Tibial artery (tissue), 4 donors: ENCODE measurements around the gene FIGNL2.

Experiments used
- DNase-seq, 2 donors: peaks; one replicate each; pipeline ENCODE4 v3.0.0-alpha.2; 2019
- H3K27ac ChIP-seq, 2 donors: fragments of 200-600 bp; sonication (generic) in 1 of 2; 1 replicate in 1 of 2; 2 replicates in 1 of 2; pipeline ENCODE4 v1.5.1; 2018 to 2019; ENCODE audit warnings: mild to moderate bottlenecking in 1 of 2
- H3K27me3 ChIP-seq, 2 donors: fragments of 200-600 bp; sonication (generic) in 1 of 2; one replicate each; pipeline versions ENCODE4 v1.5.1 to v1.6.0; 2016 to 2019
- H3K36me3 ChIP-seq, 3 donors: fragments of 200-600 bp; sonication (generic) in 2 of 3; one replicate each; pipeline ENCODE4 v1.5.1; 2016 to 2019; ENCODE audit warnings: mild to moderate bottlenecking in 2 of 3
- H3K4me1 ChIP-seq, 4 donors: fragments of 200-600 bp; sonication (generic) in 2 of 4; 1 replicate in 3 of 4; 2 replicates in 1 of 4; pipeline ENCODE4 v1.5.1; 2016 to 2019
- H3K4me3 ChIP-seq, 2 donors: fragments of 200-600 bp; sonication (generic) in 1 of 2; 1 replicate in 1 of 2; 2 replicates in 1 of 2; pipeline ENCODE4 v1.5.1; 2018 to 2019; ENCODE audit warnings: mild to moderate bottlenecking in 2 of 2
- H3K9me3 ChIP-seq, 3 donors: fragments of 200-600 bp; sonication (generic) in 1 of 3; one replicate each; pipeline ENCODE4 v1.5.1; 2016 to 2019
- intact Hi-C: fragments of 100-400 bp; cut with DNase I; formaldehyde crosslinking; loops from one replicate; pipeline ENCODE4 v1.15.0; 2023; ENCODE audit warnings: low total_unique reads
- TF ChIP-seq, protein P1 (sequence below), 2 experiments: fragments of 200-600 bp in 1 of 2; fragments of 450-650 bp in 1 of 2; IDR thresholded peaks; one replicate each; pipeline ENCODE4 v1.5.1; 2017 to 2019; ENCODE audit warnings: antibody characterized with exemption in 2 of 2, mild to moderate bottlenecking in 1 of 2, moderate library complexity in 1 of 2

FIGNL2 gene

DNA sequence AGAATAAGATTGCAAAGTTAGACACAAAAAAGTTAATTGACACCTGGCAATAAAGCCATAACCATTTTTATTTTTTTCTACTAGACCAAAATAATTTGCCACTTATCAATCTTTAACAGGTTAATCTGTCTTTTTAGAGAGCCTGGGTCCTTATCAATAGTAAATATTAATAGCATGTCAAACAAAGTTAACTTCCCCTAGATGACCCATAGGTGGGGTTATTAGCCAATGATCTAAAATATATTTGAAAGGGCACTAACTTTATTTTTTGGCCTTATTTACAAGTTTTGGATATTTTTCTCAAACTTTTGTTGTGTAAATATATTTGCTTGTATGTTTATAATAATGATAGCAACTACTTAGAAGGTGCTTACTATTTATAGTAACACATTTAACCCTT is 43.3 kb upstream of the FIGNL2 start:
- H3K27me3 ChIP-seq: peaks cover 0 to 48% of the 10 kb centered on the region in 2 donors
- no peak overlapping the region for H3K4me3 ChIP-seq
- DNase-seq: no peak
- no peaks in the 10 kb centered on the region for H3K9me3 ChIP-seq
- no peaks in the 10 kb centered on the region for H3K4me1 ChIP-seq
- no peak overlapping the region for H3K27ac ChIP-seq
- intact Hi-C loops: no loop called here
- no peaks in the 10 kb centered on the region for H3K36me3 ChIP-seq
- TF ChIP-seq, protein P1, sequence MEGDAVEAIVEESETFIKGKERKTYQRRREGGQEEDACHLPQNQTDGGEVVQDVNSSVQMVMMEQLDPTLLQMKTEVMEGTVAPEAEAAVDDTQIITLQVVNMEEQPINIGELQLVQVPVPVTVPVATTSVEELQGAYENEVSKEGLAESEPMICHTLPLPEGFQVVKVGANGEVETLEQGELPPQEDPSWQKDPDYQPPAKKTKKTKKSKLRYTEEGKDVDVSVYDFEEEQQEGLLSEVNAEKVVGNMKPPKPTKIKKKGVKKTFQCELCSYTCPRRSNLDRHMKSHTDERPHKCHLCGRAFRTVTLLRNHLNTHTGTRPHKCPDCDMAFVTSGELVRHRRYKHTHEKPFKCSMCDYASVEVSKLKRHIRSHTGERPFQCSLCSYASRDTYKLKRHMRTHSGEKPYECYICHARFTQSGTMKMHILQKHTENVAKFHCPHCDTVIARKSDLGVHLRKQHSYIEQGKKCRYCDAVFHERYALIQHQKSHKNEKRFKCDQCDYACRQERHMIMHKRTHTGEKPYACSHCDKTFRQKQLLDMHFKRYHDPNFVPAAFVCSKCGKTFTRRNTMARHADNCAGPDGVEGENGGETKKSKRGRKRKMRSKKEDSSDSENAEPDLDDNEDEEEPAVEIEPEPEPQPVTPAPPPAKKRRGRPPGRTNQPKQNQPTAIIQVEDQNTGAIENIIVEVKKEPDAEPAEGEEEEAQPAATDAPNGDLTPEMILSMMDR (IDR thresholded peaks at IDR 0.05): peak; percentile 19 to 31

DNA sequence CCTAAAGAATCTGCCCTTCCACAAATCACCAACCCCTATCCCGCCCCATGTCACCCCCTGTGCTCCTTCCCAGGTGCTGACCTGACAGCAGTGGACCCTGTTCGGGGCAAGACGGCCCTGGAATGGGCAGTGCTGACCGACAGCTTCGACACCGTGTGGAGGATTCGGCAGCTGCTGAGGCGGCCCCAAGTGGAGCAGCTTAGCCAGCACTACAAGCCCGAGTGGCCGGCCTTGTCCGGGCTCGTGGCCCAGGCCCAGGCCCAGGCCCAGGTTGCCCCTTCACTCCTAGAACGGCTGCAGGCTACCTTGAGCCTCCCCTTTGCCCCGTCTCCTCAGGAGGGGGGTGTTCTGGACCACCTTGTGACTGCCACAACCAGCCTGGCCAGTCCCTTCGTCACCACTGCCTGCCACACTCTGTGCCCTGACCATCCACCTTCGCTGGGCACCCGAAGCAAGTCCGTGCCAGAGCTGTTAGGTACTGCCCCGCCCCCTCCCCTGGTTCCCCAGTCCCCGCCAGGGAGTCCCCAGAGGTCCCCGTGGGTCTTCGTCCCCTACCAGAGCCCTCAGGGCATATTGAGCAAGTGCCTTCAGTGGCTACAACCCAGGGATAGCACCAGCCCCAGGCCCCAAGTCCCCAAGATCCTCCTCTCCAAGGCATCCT is 42.1 kb upstream of the FIGNL2 start:
- H3K4me3 ChIP-seq: no peak overlapping the region
- H3K27ac ChIP-seq: no peak overlapping the region
- H3K27me3 ChIP-seq: peaks cover 0 to 45% of the 10 kb centered on the region in 2 donors
- TF ChIP-seq, protein P1 (IDR thresholded peaks at IDR 0.05): no peak
- no peaks in the 10 kb centered on the region for H3K9me3 ChIP-seq
- DNase-seq: peak in 1 of 2 donors; percentile 55
- H3K4me1 ChIP-seq: peaks cover 0 to 11% (median 6%) of the 10 kb centered on the region in 4 donors
- intact Hi-C loops: no loop called here
- H3K36me3 ChIP-seq: no peaks in the 10 kb centered on the region

- Histone ChIP-seq H3K9me3 (no peaks in the 10 kb centered on the region), H3K36me3 (no peaks in the 10 kb centered on the region), H3K4me3 (no peak overlapping the region), H3K27me3 (peaks cover 0 to 40% of the 10 kb centered on the region in 2 donors), H3K27ac (no peak overlapping the region), H3K4me1 (peaks cover 0 to 12% (median 6%) of the 10 kb centered on the region in 4 donors)
- intact Hi-C loops: no loop called here
- TF ChIP-seq, protein P1 (IDR thresholded peaks at IDR 0.05): no peak
- DNase-seq: peak in 1 of 2 donors; percentile 51
These were observed 41.6 kb upstream of the FIGNL2 start for GRCh38 chr12:51890133-51890464.

GRCh38 chr12:51889216-51890132 is 41.0 kb upstream of the FIGNL2 start:
- DNase-seq: peak in 1 of 2 donors; percentile 60
- Histone ChIP-seq H3K4me1 (peaks cover 0 to 12% (median 6%) of the 10 kb centered on the region in 4 donors), H3K36me3 (no peaks in the 10 kb centered on the region), H3K9me3 (no peaks in the 10 kb centered on the region), H3K4me3 (no peak overlapping the region), H3K27me3 (peaks cover 0 to 36% of the 10 kb centered on the region in 2 donors), H3K27ac (no peak overlapping the region)
- TF ChIP-seq, protein P1 (IDR thresholded peaks at IDR 0.05): no peak
- intact Hi-C loops: no loop called here

DNA sequence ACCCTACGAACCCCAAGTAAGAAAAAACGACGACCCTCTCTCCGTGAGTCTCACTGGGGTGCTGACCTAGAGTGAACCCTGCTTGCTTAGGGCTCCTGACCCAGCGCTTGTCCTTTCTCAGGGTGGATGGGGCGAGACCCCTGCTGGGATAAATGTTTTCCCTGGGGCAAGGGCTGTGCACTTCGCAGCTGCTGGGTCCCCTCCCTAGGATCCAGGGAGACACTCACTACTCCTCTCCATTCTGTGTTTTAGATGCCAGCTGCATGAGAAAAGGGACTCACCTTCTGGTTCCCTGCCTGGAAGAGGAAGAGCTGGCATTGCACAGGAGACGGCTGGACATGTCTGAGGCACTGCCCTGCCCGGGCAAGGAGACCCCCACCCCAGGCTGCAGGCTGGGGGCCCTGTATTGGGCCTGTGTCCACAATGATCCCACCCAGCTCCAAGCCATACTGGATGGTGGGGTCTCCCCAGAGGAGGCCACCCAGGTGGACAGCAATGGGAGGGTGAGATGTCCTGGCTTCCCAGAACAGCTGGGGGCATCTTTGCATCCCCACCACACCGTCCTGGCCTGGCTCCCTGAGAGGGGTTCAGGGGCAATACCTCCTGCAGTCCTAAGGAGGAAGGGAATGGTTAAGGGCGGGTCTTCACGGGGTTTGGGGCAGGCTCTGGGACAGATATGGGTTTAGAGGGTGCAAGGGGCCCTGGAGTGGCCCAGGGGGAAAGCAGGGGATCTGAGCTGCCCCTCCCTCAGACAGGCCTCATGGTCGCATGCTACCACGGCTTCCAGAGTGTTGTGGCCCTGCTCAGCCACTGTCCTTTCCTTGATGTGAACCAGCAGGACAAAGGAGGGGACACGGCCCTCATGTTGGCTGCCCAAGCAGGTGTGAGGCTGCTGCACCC is 40.0 kb upstream of the FIGNL2 start:
- intact Hi-C loops: no loop called here

More for the DNA sequence above, 40.0 kb upstream of the FIGNL2 start:
- peaks cover 0 to 36% of the 10 kb centered on the region in 2 donors for H3K27me3 ChIP-seq
- H3K36me3 ChIP-seq: no peaks in the 10 kb centered on the region
- H3K27ac ChIP-seq: no peak overlapping the region
- no peaks in the 10 kb centered on the region for H3K9me3 ChIP-seq
- peaks cover 0 to 12% (median 6%) of the 10 kb centered on the region in 4 donors for H3K4me1 ChIP-seq
- DNase-seq: peak in 1 of 2 donors; percentile 59
- TF ChIP-seq, protein P1 (IDR thresholded peaks at IDR 0.05): no peak
- no peak overlapping the region for H3K4me3 ChIP-seq
